GM18907 (cell line): Measurements from ENCODE around the gene DNAH11.
"Not testable (repeated sequence)": the region's sequence is repeated elsewhere in the genome, so short reads cannot be mapped to it uniquely, and the experiment has no call there.

Source experiments
- ATAC-seq: cut with Tn5 transposase; IDR thresholded peaks from one replicate; pipeline ENCODE4 v1.9.1; 2021; ENCODE audit warnings: mild to moderate bottlenecking, moderate library complexity; ENCODE audit not compliant: unreplicated experiment

Gene DNAH11

GRCh38 chr7:21707566-21707965, 164.7 kb downstream of the DNAH11 start:
- no peak for ATAC-seq

GRCh38 chr7:21708096-21708495, 165.3 kb downstream of the DNAH11 start:
- ATAC-seq: no peak

GRCh38 chr7:21717323-21717722, 174.5 kb downstream of the DNAH11 start:
- no peak for ATAC-seq

- no peak for ATAC-seq
Measured at GRCh38 chr7:21718391-21718790, 175.6 kb downstream of the DNAH11 start.

GRCh38 chr7:21719846-21720245, 177.0 kb downstream of the DNAH11 start:
- ATAC-seq: no peak

- no peak for ATAC-seq
Measured at GRCh38 chr7:21722371-21722770, 179.5 kb downstream of the DNAH11 start.

- ATAC-seq: no peak
Measured at GRCh38 chr7:21724562-21724961, 181.7 kb downstream of the DNAH11 start.

GRCh38 chr7:21730399-21730798, 187.6 kb downstream of the DNAH11 start:
- no peak for ATAC-seq

GRCh38 chr7:21731977-21732376, 189.1 kb downstream of the DNAH11 start:
- ATAC-seq: no peak

GRCh38 chr7:21732956-21733355, 190.1 kb downstream of the DNAH11 start:
- ATAC-seq: not testable (repeated sequence)

GRCh38 chr7:21733837-21734236, 191.0 kb downstream of the DNAH11 start:
- ATAC-seq: no peak

GRCh38 chr7:21743493-21743892, 200.7 kb downstream of the DNAH11 start:
- no peak for ATAC-seq

GRCh38 chr7:21746949-21747348, 204.1 kb downstream of the DNAH11 start:
- no peak for ATAC-seq

- ATAC-seq: no peak
Measured at GRCh38 chr7:21747806-21748205, 205.0 kb downstream of the DNAH11 start.

- ATAC-seq: no peak
Measured at GRCh38 chr7:21749378-21749777, 206.5 kb downstream of the DNAH11 start.

GRCh38 chr7:21753071-21753470, 210.2 kb downstream of the DNAH11 start:
- no peak for ATAC-seq

GRCh38 chr7:21754963-21755362, 212.1 kb downstream of the DNAH11 start:
- no peak for ATAC-seq

- no peak for ATAC-seq
Measured at GRCh38 chr7:21757537-21758282, 214.9 kb downstream of the DNAH11 start.

GRCh38 chr7:21758286-21758685, 215.4 kb downstream of the DNAH11 start:
- no peak for ATAC-seq

- ATAC-seq: no peak
Measured at GRCh38 chr7:21762469-21762868, 219.6 kb downstream of the DNAH11 start.

- ATAC-seq: no peak
Measured at GRCh38 chr7:21763818-21764217, 221.0 kb downstream of the DNAH11 start.

GRCh38 chr7:21766218-21766617, 223.4 kb downstream of the DNAH11 start:
- ATAC-seq: no peak

- ATAC-seq: peak; percentile 73
Measured at GRCh38 chr7:21767300-21767900, 224.6 kb downstream of the DNAH11 start.
